ENCODE measurements around the gene AKAP7.

Gene AKAP7

GRCh38 chr6:131135244-131136020, at the start of gene AKAP7 (continued):
- TF ChIP-seq ZNF692 (tag by site-specific recombination; IDR thresholded peaks at IDR 0.05) (peak; percentile 56), INSM2 (tag by site-specific recombination; IDR thresholded peaks at IDR 0.05) (no peak), ZNF274 (IDR thresholded peaks at IDR 0.05; ENCODE audit: low read length) (no peak), ZNF274 (tag by site-specific recombination; IDR thresholded peaks at IDR 0.05; ENCODE audit: borderline replicate concordance) (no peak), ZFP37 (tag by site-specific recombination; IDR thresholded peaks at IDR 0.05) (0 out of 2 replicates have a peak, but pooled peaks have one; percentile 43), ZNF148 (tag by site-specific recombination; IDR thresholded peaks at IDR 0.05; ENCODE audit: borderline replicate concordance) (no peak), ZNF174 (tag by site-specific recombination; IDR thresholded peaks at IDR 0.05) (no peak), ZNF530 (tag by site-specific recombination; IDR thresholded peaks at IDR 0.05; ENCODE audit: low read depth) (no peak), ZNF132 (tag by site-specific recombination; IDR thresholded peaks at IDR 0.05; ENCODE audit: borderline replicate concordance) (no peak), ZNF529 (tag by site-specific recombination; IDR thresholded peaks at IDR 0.05; ENCODE audit: insufficient replicate concordance) (no peak), ZIC2 (tag by site-specific recombination; IDR thresholded peaks at IDR 0.05) (peak; percentile 46; the same call in 1 of the 2 replicates), ZNF23 (tag by site-specific recombination; IDR thresholded peaks at IDR 0.05; ENCODE audit: borderline replicate concordance) (no peak), ZNF629 (tag by site-specific recombination; IDR thresholded peaks at IDR 0.05) (no peak; the same call in 1 of the 2 replicates), GLIS2 (tag by site-specific recombination; IDR thresholded peaks at IDR 0.05) (no peak), ZFHX2 (tag by site-specific recombination; conservative IDR thresholded peaks at IDR 0.05) (peak; percentile 55), ZSCAN23 (tag by site-specific recombination; IDR thresholded peaks at IDR 0.05) (no peak), ZNF621 (tag by site-specific recombination; IDR thresholded peaks at IDR 0.05) (no peak), TRIM28 (IDR thresholded peaks at IDR 0.05; ENCODE audit: borderline replicate concordance, low read length) (peak; percentile 67; the same call in 1 of the 2 replicates), ZNF248 (tag by site-specific recombination; IDR thresholded peaks at IDR 0.05) (no peak), SP7 (tag by site-specific recombination; IDR thresholded peaks at IDR 0.05) (no peak), ZNF785 (tag by site-specific recombination; IDR thresholded peaks at IDR 0.05) (no peak), ZNF488 (tag by site-specific recombination; IDR thresholded peaks at IDR 0.05) (no peak), ZNF600 (tag by site-specific recombination; IDR thresholded peaks at IDR 0.05) (peak; percentile 78), ZNF280D (tag by site-specific recombination; IDR thresholded peaks at IDR 0.05) (no peak), ZNF391 (tag by site-specific recombination; IDR thresholded peaks at IDR 0.05; ENCODE audit: borderline replicate concordance, low read depth) (no peak), SP3 (tag by site-specific recombination; IDR thresholded peaks at IDR 0.05) (no peak), ZNF664 (tag by site-specific recombination; IDR thresholded peaks at IDR 0.05) (no peak), REPIN1 (tag by site-specific recombination; IDR thresholded peaks at IDR 0.05; ENCODE audit: low read depth) (no peak), SCRT2 (tag by site-specific recombination; IDR thresholded peaks at IDR 0.05) (no peak), ZNF18 (tag by site-specific recombination; IDR thresholded peaks at IDR 0.05) (no peak)
